ENCODE data around the gene BLOC1S6. TPM values are rescaled to one million over a fixed set of nuclear protein-coding genes. Genes with fewer than 3 reads are reported as not detected.

Gene BLOC1S6
- total and polyA plus RNA-seq, 2 of the 8 experiments (the other 6 are each of a cell fraction or from before 2014, with no cell fraction given): 4.5 to 28.8 TPM

Small RNA genes lying within 50 kb of the gene (small RNA-seq; reads per million reads assigned to genes)
- not detected for gene DPPA5P2 (ENCODE audit: insufficient read depth)
- gene RF00019 (ENCODE audit: insufficient read depth): not detected

Other genes starting within 250 kb of the BLOC1S6 start
- gene GATM, start 208.8 kb upstream of the BLOC1S6 start, total RNA-seq (2021; fragmentation: NEBNext Ultra II Directional; extraction: Animal tissue kit (Norgen Biotek cat#: 25700)): 10.0 and 10.2 TPM in 2 replicates
- 13.5 and 15.1 TPM in 2 replicates for gene GATM, start 208.8 kb upstream of the BLOC1S6 start, polyA plus RNA-seq (2011; rRNA removed)
- 0.07 TPM in 1 of 2 replicates, not detected in the other for gene SLC30A4, start 64.6 kb upstream of the BLOC1S6 start, total RNA-seq (2021; fragmentation: NEBNext Ultra II Directional; extraction: Animal tissue kit (Norgen Biotek cat#: 25700))
- under 0.01 TPM in 1 of 2 replicates, not detected in the other for gene SLC30A4, start 64.6 kb upstream of the BLOC1S6 start, polyA plus RNA-seq (2011; rRNA removed)
- 0.22 and 0.25 TPM in 2 replicates for gene SQOR, start 47.6 kb downstream of the BLOC1S6 start, total RNA-seq (2021; fragmentation: NEBNext Ultra II Directional; extraction: Animal tissue kit (Norgen Biotek cat#: 25700))
- gene SQOR, start 47.6 kb downstream of the BLOC1S6 start, polyA plus RNA-seq (2011; rRNA removed): 0.20 and 0.24 TPM in 2 replicates

Data from H1 (cell line).